Ovary (tissue), 9 donors: ENCODE measurements around the gene HTR3C. TPM values are rescaled to one million over a fixed set of nuclear protein-coding genes. Genes with fewer than 3 reads are reported as not detected.

ENCODE experiments used
- DNase-seq, 5 donors: peaks; one replicate each; pipeline ENCODE4 v3.0.0-alpha.2; 2019 to 2020
- H3K27ac ChIP-seq, 2 donors: fragments of 200-600 bp; one replicate each; pipeline versions ENCODE4 v1.5.1 to v1.8.0; 2019 to 2022
- H3K27me3 ChIP-seq: fragments of 200-600 bp; one replicate; pipeline ENCODE4 v1.8.0; 2022
- H3K36me3 ChIP-seq: fragments of 200-600 bp; sonication (generic); one replicate; pipeline ENCODE4 v1.5.1; 2019
- H3K4me1 ChIP-seq: one replicate; pipeline ENCODE4 v1.8.1; 2013; ENCODE audit warnings: mild to moderate bottlenecking, moderate library complexity; ENCODE audit not compliant: insufficient read depth
- H3K4me3 ChIP-seq: fragments of 200-600 bp; sonication (generic); one replicate; pipeline ENCODE4 v1.5.1; 2017
- H3K9me3 ChIP-seq, 2 donors: fragments of 200-600 bp in 1 of 2; sonication (generic) in 1 of 2; one replicate each; pipeline versions ENCODE4 v1.5.1 to v1.8.1; 2013 to 2019; ENCODE audit warnings: mild to moderate bottlenecking in 1 of 2, moderate library complexity in 1 of 2
- EP300 ChIP-seq: sonication (generic); formaldehyde crosslinking; IDR thresholded peaks from one replicate; pipeline ENCODE4 v1.6.1; 2017; ENCODE audit warnings: antibody characterized with exemption
- POLR2A ChIP-seq: fragments of 450-650 bp; IDR thresholded peaks from one replicate; pipeline ENCODE4 v1.6.1; 2017; ENCODE audit warnings: antibody characterized with exemption, mild to moderate bottlenecking, moderate library complexity
- whole genome bisulfite sequencing, 3 donors: extraction: QIAGEN DNeasy Blood & Tissue Kit in 1 of 3; methylation state at CpG; one replicate each; pipeline versions ENCODE4 v1.1.5 to v1.1.7; 2013 to 2017; 5-methylcytosine and 5-hydroxymethylcytosine counted together
- intact Hi-C, 4 donors: fragments of 100-400 bp; cut with DNase I; formaldehyde crosslinking; loops; one replicate each; pipeline versions ENCODE4 v1.11.0 to v1.15.1; 2022 to 2023
- polyA plus RNA-seq, 2 donors: library from polyadenylated mRNA; stranded (reverse); fragments of 200-250 nt in 1 of 2; fragments of 350-450 nt in 1 of 2; fragmentation: Illumina TruSeq in 1 of 2; extraction: RNeasy Lipid Tissue Mini Kit (QIAGEN cat#74804) in 1 of 2; gene quantifications; one replicate each; pipeline ENCODE4 v1.2.3, GENCODE V29; 2013 to 2014
- small RNA-seq: library from RNA; depleted of rRNA; stranded (forward); fragments of <200 nt; gene quantifications from one replicate; pipeline ENCODE3, GENCODE V24; 2016
- total RNA-seq, 7 donors: library from RNA; depleted of rRNA in 2 of 7; stranded (reverse); fragments of >200 nt in 2 of 7; fragmentation: NEBNext Ultra II Directional in 3 of 7; extraction: Animal tissue kit (Norgen Biotek cat#: 25700) in 3 of 7; gene quantifications; one replicate each; pipeline versions ENCODE4 v1.1.0 to v1.2.4, GENCODE V29; 2016 to 2023
- TF ChIP-seq, protein P1 (sequence below), 3 donors: fragments of 450-650 bp in 2 of 3; fragments of 200-600 bp in 1 of 3; IDR thresholded peaks; one replicate each; pipeline versions ENCODE4 v1.5.1 to v1.8.0; 2016 to 2022; ENCODE audit warnings: antibody characterized with exemption in 3 of 3, mild to moderate bottlenecking in 1 of 3
- donor health status: DM: no; HTN: no; CAD: no; lungs with moderate emphysema.
- donor health status: DM: no; HTN: no; CAD: no.
- donor health status: Bipolar disorder and iron deficiency.
- donor health status: DM: yes; HTN: yes; CAD: no.
- donor health status: DM: no; HTN: no; CAD: no.
- donor health status: DM: yes; HTN: yes; CAD: no.

Gene HTR3C
- total and polyA plus RNA-seq, 9 donors: not detected

DNA sequence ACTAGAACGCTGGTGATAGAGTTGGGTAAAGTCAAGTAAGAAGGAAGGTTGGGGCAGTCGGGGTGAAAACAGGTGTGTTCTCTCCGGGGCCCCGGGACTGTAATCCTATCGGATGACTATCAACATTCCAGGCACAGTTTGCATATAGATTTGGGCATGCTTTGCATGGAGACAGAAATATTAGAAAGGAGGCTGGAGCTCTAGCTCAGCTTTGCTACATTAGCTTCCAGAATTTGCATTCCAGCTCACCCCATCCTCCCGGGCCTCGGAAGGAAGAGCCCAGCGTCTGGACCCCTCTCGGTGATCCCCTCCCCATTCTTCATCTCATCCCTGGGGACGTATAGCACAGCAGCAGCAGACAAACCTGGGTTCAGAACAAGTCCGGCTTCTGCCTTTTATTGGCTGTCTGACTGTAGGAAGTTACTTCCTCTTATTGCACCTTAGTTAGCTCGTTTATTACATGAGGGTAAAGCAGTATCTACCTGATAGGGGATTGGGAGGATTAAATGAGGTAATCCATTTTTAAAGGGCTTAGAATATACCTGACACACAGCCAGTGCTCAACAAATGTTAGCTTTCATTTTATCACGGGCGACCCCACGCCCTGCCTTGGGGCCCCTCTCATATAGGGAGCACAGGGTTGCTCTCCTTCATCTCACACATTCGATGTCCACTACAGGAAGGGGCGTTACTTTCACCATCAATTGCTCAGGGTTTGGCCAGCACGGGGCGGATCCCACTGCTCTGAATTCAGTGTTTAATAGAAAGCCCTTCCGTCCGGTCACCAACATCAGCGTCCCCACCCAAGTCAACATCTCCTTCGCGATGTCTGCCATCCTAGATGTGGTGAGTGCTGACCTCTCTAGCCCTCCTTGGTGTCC, 47.2 kb downstream of the HTR3C start:
- no peak overlapping the region for H3K27ac ChIP-seq
- H3K9me3 ChIP-seq: no peaks in the 10 kb centered on the region
- no peaks in the 10 kb centered on the region for H3K4me1 ChIP-seq
- WGBS, 3 donors: 65 to 71% (median 65%) methylated on average over 24 of the region's 24 CpGs
- intact Hi-C loops: no loop called here
- TF ChIP-seq POLR2A (no peak), EP300 (no peak)
- TF ChIP-seq, protein P1, sequence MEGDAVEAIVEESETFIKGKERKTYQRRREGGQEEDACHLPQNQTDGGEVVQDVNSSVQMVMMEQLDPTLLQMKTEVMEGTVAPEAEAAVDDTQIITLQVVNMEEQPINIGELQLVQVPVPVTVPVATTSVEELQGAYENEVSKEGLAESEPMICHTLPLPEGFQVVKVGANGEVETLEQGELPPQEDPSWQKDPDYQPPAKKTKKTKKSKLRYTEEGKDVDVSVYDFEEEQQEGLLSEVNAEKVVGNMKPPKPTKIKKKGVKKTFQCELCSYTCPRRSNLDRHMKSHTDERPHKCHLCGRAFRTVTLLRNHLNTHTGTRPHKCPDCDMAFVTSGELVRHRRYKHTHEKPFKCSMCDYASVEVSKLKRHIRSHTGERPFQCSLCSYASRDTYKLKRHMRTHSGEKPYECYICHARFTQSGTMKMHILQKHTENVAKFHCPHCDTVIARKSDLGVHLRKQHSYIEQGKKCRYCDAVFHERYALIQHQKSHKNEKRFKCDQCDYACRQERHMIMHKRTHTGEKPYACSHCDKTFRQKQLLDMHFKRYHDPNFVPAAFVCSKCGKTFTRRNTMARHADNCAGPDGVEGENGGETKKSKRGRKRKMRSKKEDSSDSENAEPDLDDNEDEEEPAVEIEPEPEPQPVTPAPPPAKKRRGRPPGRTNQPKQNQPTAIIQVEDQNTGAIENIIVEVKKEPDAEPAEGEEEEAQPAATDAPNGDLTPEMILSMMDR (IDR thresholded peaks at IDR 0.05): no peak
- H3K4me3 ChIP-seq: no peak overlapping the region
- no peaks in the 10 kb centered on the region for H3K36me3 ChIP-seq
- DNase-seq: no peak
- no peaks in the 10 kb centered on the region for H3K27me3 ChIP-seq

Small RNA genes lying within 50 kb of the gene (small RNA-seq; reads per million reads assigned to genes)
- gene RF00019: not detected

Other genes starting within 250 kb of the HTR3C start
- 1 to 10 TPM in 5 of 7 donors, under 1 TPM in 2; 0.48 to 3.1 (median 1.4) TPM for gene MAP6D1, start 227.5 kb upstream of the HTR3C start, total RNA-seq
- gene MAP6D1, start 227.5 kb upstream of the HTR3C start, polyA plus RNA-seq: 1 to 10 TPM in 1 of 2 donors, under 1 TPM in 1; 0.47 to 1.2 TPM
- gene PARL, start 168.2 kb upstream of the HTR3C start, total RNA-seq: 10 to 100 TPM; 32.7 to 65.0 (median 56.3) TPM
- gene PARL, start 168.2 kb upstream of the HTR3C start, polyA plus RNA-seq: 10 to 100 TPM; 50.5 to 55.6 TPM
- gene ABCC5, start 35.2 kb upstream of the HTR3C start, total RNA-seq: 10 to 100 TPM; 16.3 to 23.1 (median 19.8) TPM
- gene ABCC5, start 35.2 kb upstream of the HTR3C start, polyA plus RNA-seq: 10 to 100 TPM; 19.4 to 29.4 TPM
- under 1 TPM in 1 of 7 donors, not detected in 6; 0.24 TPM for gene HTR3D, start 21.3 kb upstream of the HTR3C start, total RNA-seq
- not detected for gene HTR3D, start 21.3 kb upstream of the HTR3C start, polyA plus RNA-seq
- gene HTR3E, start 44.0 kb downstream of the HTR3C start, total RNA-seq: not detected
- not detected for gene HTR3E, start 44.0 kb downstream of the HTR3C start, polyA plus RNA-seq
- 10 to 100 TPM; 18.6 to 31.9 (median 28.7) TPM for gene EIF2B5, start 82.3 kb downstream of the HTR3C start, total RNA-seq
- gene EIF2B5, start 82.3 kb downstream of the HTR3C start, polyA plus RNA-seq: 10 to 100 TPM; 26.2 to 42.4 TPM
- 10 to 100 TPM; 30.2 to 93.8 (median 74.8) TPM for gene DVL3, start 102.3 kb downstream of the HTR3C start, total RNA-seq
- gene DVL3, start 102.3 kb downstream of the HTR3C start, polyA plus RNA-seq: 10 to 100 TPM; 40.8 to 48.1 TPM
- gene AP2M1, start 121.8 kb downstream of the HTR3C start, total RNA-seq: 100 to 1,000 TPM; 107 to 281 (median 252) TPM
- gene AP2M1, start 121.8 kb downstream of the HTR3C start, polyA plus RNA-seq: 100 to 1,000 TPM; 236 to 371 TPM
- gene ABCF3, start 133.2 kb downstream of the HTR3C start, total RNA-seq: 10 to 100 TPM; 56.6 to 82.0 (median 61.7) TPM
- gene ABCF3, start 133.2 kb downstream of the HTR3C start, polyA plus RNA-seq: 10 to 100 TPM; 30.2 to 42.8 TPM
- gene VWA5B2, start 176.5 kb downstream of the HTR3C start, total RNA-seq: 1 to 10 TPM in 1 of 7 donors, under 1 TPM in 5, not detected in 1; 0.24 to 5.9 (median 0.64) TPM
- gene VWA5B2, start 176.5 kb downstream of the HTR3C start, polyA plus RNA-seq: under 1 TPM; 0.15 to 0.36 TPM
- 10 to 100 TPM; 20.0 to 42.0 (median 23.0) TPM for gene ALG3, start 195.9 kb downstream of the HTR3C start, total RNA-seq
- gene ALG3, start 195.9 kb downstream of the HTR3C start, polyA plus RNA-seq: 10 to 100 TPM; 17.8 to 25.4 TPM
- gene EEF1AKMT4, start 196.6 kb downstream of the HTR3C start, total RNA-seq: 1 to 10 TPM; 1.6 to 3.3 (median 2.1) TPM
- gene EEF1AKMT4, start 196.6 kb downstream of the HTR3C start, polyA plus RNA-seq: 1 to 10 TPM in 1 of 2 donors, under 1 TPM in 1; 0.87 to 1.2 TPM
- under 1 TPM in 2 of 7 donors, not detected in 5; 0.23 to 0.26 TPM for gene CAMK2N2, start 208.5 kb downstream of the HTR3C start, total RNA-seq
- gene CAMK2N2, start 208.5 kb downstream of the HTR3C start, polyA plus RNA-seq: under 1 TPM; 0.08 to 0.13 TPM
- not detected for gene ECE2, start 223.0 kb downstream of the HTR3C start, total RNA-seq
- under 1 TPM in 1 of 2 donors, not detected in 1; 0.43 TPM for gene ECE2, start 223.0 kb downstream of the HTR3C start, polyA plus RNA-seq
- 100 to 1,000 TPM in 6 of 7 donors, 10 to 100 TPM in 1; 74.4 to 149 (median 138) TPM for gene PSMD2, start 246.2 kb downstream of the HTR3C start, total RNA-seq
- gene PSMD2, start 246.2 kb downstream of the HTR3C start, polyA plus RNA-seq: 100 to 1,000 TPM; 119 to 177 TPM